Kidney (tissue), 14 donors: ENCODE results near the gene MYH15. TPM values are rescaled to one million over a fixed set of nuclear protein-coding genes. Genes with fewer than 3 reads are reported as not detected.
A peak's percentile ranks its signal among the peaks of the same experiment; 100 is the strongest.

Experiments
- DNase-seq, 5 donors: peaks; one replicate each; pipeline ENCODE4 v3.0.0-alpha.2; 2013 to 2020
- FAIRE-seq: peaks from 2 replicates; lab custom pipeline; 2012; peaks lifted over from hg19 to GRCh38; lab: Jason Lieb, UNC
- H3K27ac ChIP-seq, 2 donors: one replicate each; pipeline ENCODE4 v1.7.0; 2013; ENCODE audit warnings: low read depth in 2 of 2, low read length in 2 of 2, inconsistent platforms in 1 of 2
- H3K27me3 ChIP-seq: one replicate; pipeline ENCODE4 v1.7.1; 2013; ENCODE audit warnings: low read length, inconsistent platforms; ENCODE audit not compliant: control insufficient read depth, insufficient read depth
- H3K36me3 ChIP-seq, 3 donors: one replicate each; pipeline versions ENCODE4 v1.7.0 to v1.7.1; 2013; ENCODE audit warnings: low read length in 3 of 3, control low read depth in 1 of 3, inconsistent platforms in 1 of 3; ENCODE audit not compliant: insufficient read depth in 3 of 3, control insufficient read depth in 2 of 3
- H3K4me1 ChIP-seq, 3 donors: one replicate each; pipeline versions ENCODE4 v1.7.0 to v1.7.1; 2013; ENCODE audit warnings: low read length in 3 of 3, inconsistent platforms in 1 of 3, low read depth in 1 of 3; ENCODE audit not compliant: control insufficient read depth in 2 of 3, insufficient read depth in 2 of 3
- H3K4me3 ChIP-seq, 3 donors: one replicate each; pipeline versions ENCODE4 v1.7.0 to v1.8.1; 2013; ENCODE audit warnings: low read length in 3 of 3, control low read depth in 1 of 3, inconsistent platforms in 1 of 3
- H3K9ac ChIP-seq, 3 donors: one replicate each; pipeline versions ENCODE4 v1.7.0 to v1.7.1; 2013; ENCODE audit warnings: low read length in 3 of 3, control low read depth in 1 of 3, inconsistent platforms in 1 of 3
- H3K9me3 ChIP-seq, 3 donors: one replicate each; pipeline versions ENCODE4 v1.7.0 to v1.7.1; 2013; ENCODE audit warnings: low read length in 3 of 3, control low read depth in 1 of 3, inconsistent platforms in 1 of 3; ENCODE audit not compliant: control insufficient read depth in 2 of 3, insufficient read depth in 1 of 3
- CTCF ChIP-seq: IDR thresholded peaks from 3 replicates; pipeline ENCODE4 v1.5.1; 2012; ENCODE audit warnings: mild to moderate bottlenecking, moderate library complexity, borderline replicate concordance; ENCODE audit not compliant: insufficient read depth; ENCODE audit errors: extremely low read depth
- intact Hi-C: fragments of 100-400 bp; cut with DNase I; formaldehyde crosslinking; loops from one replicate; pipeline ENCODE4 v1.11.1; 2022
- polyA plus RNA-seq: library from polyadenylated mRNA; stranded (reverse); fragments of 350-450 nt; fragmentation: Illumina TruSeq; extraction: RNeasy Lipid Tissue Mini Kit (QIAGEN cat#74804); gene quantifications from one replicate; pipeline ENCODE4 v1.2.3, GENCODE V29; 2014; ENCODE audit warnings: low read depth, low replicate concordance; ENCODE audit not compliant: insufficient read depth
- total RNA-seq: library from RNA; stranded (reverse); fragmentation: NEBNext Ultra II Directional; extraction: Animal tissue kit (Norgen Biotek cat#: 25700); gene quantifications from one replicate; pipeline ENCODE4 v1.2.1, GENCODE V29; 2021
- donor health status: control.
- donor health status: control.
- donor health status: control.
- donor health status: control.
- donor health status: control.
- donor health status: DM: yes; HTN: yes; CAD: no.
- donor health status: Normal renal cell carcinoma (clear cell type).

Gene MYH15
- total and polyA plus RNA-seq, 2 donors from 2014 or later = 0.44 TPM; not detected in 1

DNA sequence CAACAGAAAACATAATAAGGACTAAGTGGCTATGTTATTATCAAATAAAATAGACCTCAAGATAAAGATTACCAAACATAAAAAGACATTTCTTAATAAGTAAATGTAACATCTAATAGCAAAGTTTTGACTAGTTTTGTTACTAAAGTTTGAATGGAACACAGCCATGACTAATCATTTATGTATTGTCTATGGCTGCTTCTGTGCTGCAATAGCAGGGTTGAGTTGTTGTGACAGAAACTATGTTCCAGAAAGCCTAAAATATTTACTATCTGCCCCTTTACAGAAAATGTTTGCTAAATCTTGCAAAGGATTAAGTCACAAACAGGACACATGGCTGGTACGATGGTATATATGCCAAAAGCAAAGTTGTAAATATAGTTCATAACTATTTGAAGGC lies 37.9 kb upstream of the MYH15 start:
- Histone ChIP-seq H3K4me1 (no peaks in the 10 kb centered on the region), H3K27ac (no peak overlapping the region), H3K27me3 (no peaks in the 10 kb centered on the region), H3K9ac (no peak overlapping the region), H3K4me3 (no peak overlapping the region), H3K36me3 (no peaks in the 10 kb centered on the region), H3K9me3 (no peaks in the 10 kb centered on the region)
- intact Hi-C loops = no loop called here
- no peak for TF ChIP-seq CTCF
- DNase-seq (no peak), FAIRE-seq (no peak)

GRCh38 chr3:108546692-108547091 lies 36.3 kb upstream of the MYH15 start:
- Histone ChIP-seq H3K27me3 (no peaks in the 10 kb centered on the region), H3K4me3 (peak overlapping the region in 2 of 3 donors; percentile 22 to 47), H3K4me1 (no peaks in the 10 kb centered on the region), H3K27ac (no peak overlapping the region), H3K9ac (no peak overlapping the region), H3K36me3 (no peaks in the 10 kb centered on the region), H3K9me3 (no peaks in the 10 kb centered on the region)
- DNase-seq (no peak), FAIRE-seq (no peak)
- intact Hi-C loops = no loop called here
- TF ChIP-seq CTCF = no peak

DNA sequence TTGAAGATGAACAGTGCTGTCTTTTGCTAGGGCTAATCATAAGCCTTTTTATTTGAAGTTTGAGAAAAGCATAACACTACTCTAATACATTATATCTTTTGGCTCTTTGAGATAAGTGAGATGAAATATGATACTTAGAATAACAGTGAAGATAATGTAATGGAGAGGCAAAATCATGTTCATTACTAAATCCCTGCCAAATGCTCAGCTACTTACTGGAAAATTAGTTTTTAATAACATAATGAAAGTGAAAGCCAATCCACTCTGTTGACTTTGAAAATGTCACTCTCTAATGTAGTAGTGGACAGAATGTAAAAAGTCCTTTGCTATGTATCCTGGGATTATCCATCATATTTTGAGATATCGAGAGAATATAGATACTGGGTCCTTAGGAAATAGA lies 35.9 kb upstream of the MYH15 start:
- no peak for TF ChIP-seq CTCF
- Histone ChIP-seq H3K4me1 (no peaks in the 10 kb centered on the region), H3K36me3 (no peaks in the 10 kb centered on the region), H3K9ac (no peak overlapping the region), H3K27me3 (no peaks in the 10 kb centered on the region), H3K4me3 (peak overlapping the region in 2 of 3 donors; percentile 22 to 47), H3K9me3 (no peaks in the 10 kb centered on the region), H3K27ac (no peak overlapping the region)
- intact Hi-C loops = no loop called here
- no peak for FAIRE-seq
- no peak for DNase-seq

- no peak for TF ChIP-seq CTCF
- Histone ChIP-seq H3K9me3 (no peaks in the 10 kb centered on the region), H3K4me3 (no peak overlapping the region), H3K36me3 (no peaks in the 10 kb centered on the region), H3K4me1 (no peaks in the 10 kb centered on the region), H3K27me3 (no peaks in the 10 kb centered on the region), H3K9ac (no peak overlapping the region), H3K27ac (no peak overlapping the region)
- FAIRE-seq = no peak
- no peak for DNase-seq
- intact Hi-C loops = no loop called here
Measured at GRCh38 chr3:108538083-108538482, 27.7 kb upstream of the MYH15 start.
